ENCODE results near the gene NOL7. TPM values are rescaled to one million over a fixed set of nuclear protein-coding genes. Genes with fewer than 3 reads are reported as not detected.

Gene NOL7
- total and polyA plus RNA-seq, 3 donors from 2014 or later: 74.4 to 92.9 (median 87.6) TPM

GRCh38 chr6:13613029-13613594 is 2.0 kb upstream of the NOL7 start:
- Histone ChIP-seq H3K4me3 (no peak overlapping the region), H3K27me3 (no peaks in the 10 kb centered on the region), H3K4me1 (peaks cover 9% of the 10 kb centered on the region), H3K36me3 (ENCODE audit: low read depth, missing control alignments) (no peaks in the 10 kb centered on the region), H3K27ac (no peak overlapping the region), H3K9me3 (no peaks in the 10 kb centered on the region)
- 64 to 77% methylated on average over 3 of the region's 3 CpGs for WGBS, 2 donors
- no peak for DNase-seq
- intact Hi-C loops (cut with DNase I; ENCODE audit: low total_unique reads): no loop called here
- TF ChIP-seq CTCF (IDR thresholded peaks at IDR 0.05) (no peak), POLR2A (IDR thresholded peaks at IDR 0.05) (no peak)

GRCh38 chr6:13614126-13614925 is 809 bp upstream of the NOL7 start:
- Histone ChIP-seq H3K9me3 (no peaks in the 10 kb centered on the region), H3K27ac (peak overlapping the region; percentile 81 to 93), H3K36me3 (ENCODE audit: low read depth, missing control alignments) (no peaks in the 10 kb centered on the region), H3K4me1 (peaks cover 9% of the 10 kb centered on the region), H3K27me3 (no peaks in the 10 kb centered on the region), H3K4me3 (peak overlapping the region; percentile 92 to 94)
- TF ChIP-seq POLR2A (IDR thresholded peaks at IDR 0.05): no peak
- TF ChIP-seq CTCF (IDR thresholded peaks at IDR 0.05): no peak
- intact Hi-C loops (cut with DNase I; ENCODE audit: low total_unique reads): no loop called here
- 6 to 7% methylated on average over 21 to 38 of the region's 38 CpGs for WGBS, 2 donors
- peak; percentile 63 for DNase-seq

GRCh38 chr6:13615792-13616120 is 621 bp downstream of the NOL7 start:
- no peaks in the 10 kb centered on the region for H3K9me3 ChIP-seq
- TF ChIP-seq POLR2A (IDR thresholded peaks at IDR 0.05) (no peak), CTCF (IDR thresholded peaks at IDR 0.05) (no peak)
- peaks cover 9% of the 10 kb centered on the region for H3K4me1 ChIP-seq
- H3K27me3 ChIP-seq: no peaks in the 10 kb centered on the region
- DNase-seq: peak; percentile 73
- H3K36me3 ChIP-seq (ENCODE audit: low read depth, missing control alignments): no peaks in the 10 kb centered on the region
- intact Hi-C loops (cut with DNase I; ENCODE audit: low total_unique reads): no loop called here
- peak overlapping the region; percentile 81 to 93 for H3K27ac ChIP-seq
- H3K4me3 ChIP-seq: peak overlapping the region; percentile 92 to 94
- 0 to 1% methylated on average over 14 of the region's 14 CpGs for WGBS, 2 donors

- WGBS, 2 donors: 66 to 75% methylated on average over 2 of the region's 2 CpGs
Measured at GRCh38 chr6:13617066-13617465, 1.9 kb downstream of the NOL7 start.

More at GRCh38 chr6:13617066-13617465, 1.9 kb downstream of the NOL7 start:
- H3K27me3 ChIP-seq: no peaks in the 10 kb centered on the region
- no peak overlapping the region for H3K4me3 ChIP-seq
- no peaks in the 10 kb centered on the region for H3K36me3 ChIP-seq (ENCODE audit: low read depth, missing control alignments)
- intact Hi-C loops (cut with DNase I; ENCODE audit: low total_unique reads): no loop called here
- H3K27ac ChIP-seq: no peak overlapping the region
- no peak for DNase-seq
- no peaks in the 10 kb centered on the region for H3K9me3 ChIP-seq
- no peak for TF ChIP-seq CTCF (IDR thresholded peaks at IDR 0.05)
- TF ChIP-seq POLR2A (IDR thresholded peaks at IDR 0.05): no peak
- peaks cover 9% of the 10 kb centered on the region for H3K4me1 ChIP-seq
